Measurements from ENCODE around the gene PDE2A. TPM values are rescaled to one million over a fixed set of nuclear protein-coding genes. Genes with fewer than 3 reads are reported as not detected.

The PDE2A gene
- total and polyA plus RNA-seq, 8 donors: 3.5 to 548 (median 25.9) TPM

- H3K27ac ChIP-seq: no peak overlapping the region
- peaks cover 8 to 27% (median 18%) of the 10 kb centered on the region in 4 donors for H3K4me1 ChIP-seq
- 82 to 87% (median 84%) methylated on average over 6 to 7 of the region's 7 CpGs; no CpG with 5 or more reads in 1 of the 5 donors for WGBS, 5 donors
- no peaks in the 10 kb centered on the region for H3K27me3 ChIP-seq
- TF ChIP-seq POLR2AphosphoS5 (IDR thresholded peaks at IDR 0.05): no peak
- no peak for TF ChIP-seq CTCF (IDR thresholded peaks at IDR 0.05)
- TF ChIP-seq EP300 (IDR thresholded peaks at IDR 0.05): no peak
- TF ChIP-seq POLR2A (IDR thresholded peaks at IDR 0.05): no peak
- intact Hi-C loops (cut with DNase I; ENCODE audit: low total_unique reads): no loop called here
- peaks cover 85 to 100% (median 100%) of the 10 kb centered on the region in 4 donors for H3K36me3 ChIP-seq
- H3K9me3 ChIP-seq: no peaks in the 10 kb centered on the region
- H3K4me3 ChIP-seq: no peak overlapping the region
- DNase-seq: no peak
Observed at GRCh38 chr11:72702096-72702495, 27.9 kb upstream of the PDE2A start.

GRCh38 chr11:72701466-72701865, 27.2 kb upstream of the PDE2A start:
- intact Hi-C loops (cut with DNase I; ENCODE audit: low total_unique reads): no loop called here
- Histone ChIP-seq H3K4me3 (no peak overlapping the region), H3K4me1 (peaks cover 8 to 23% (median 18%) of the 10 kb centered on the region in 4 donors), H3K27me3 (no peaks in the 10 kb centered on the region), H3K27ac (no peak overlapping the region), H3K36me3 (peaks cover 87 to 100% (median 100%) of the 10 kb centered on the region in 4 donors), H3K9me3 (no peaks in the 10 kb centered on the region)
- DNase-seq: no peak
- TF ChIP-seq POLR2AphosphoS5 (IDR thresholded peaks at IDR 0.05) (no peak), EP300 (IDR thresholded peaks at IDR 0.05) (no peak), POLR2A (IDR thresholded peaks at IDR 0.05) (no peak), CTCF (IDR thresholded peaks at IDR 0.05) (no peak)
- 92 to 96% (median 95%) methylated on average over 6 to 10 of the region's 10 CpGs for WGBS, 5 donors

GRCh38 chr11:72700146-72700545, 25.9 kb upstream of the PDE2A start:
- H3K4me3 ChIP-seq: no peak overlapping the region
- H3K36me3 ChIP-seq: peaks cover 90 to 100% (median 100%) of the 10 kb centered on the region in 4 donors
- no peaks in the 10 kb centered on the region for H3K27me3 ChIP-seq
- intact Hi-C loops (cut with DNase I; ENCODE audit: low total_unique reads): no loop called here
- H3K27ac ChIP-seq: no peak overlapping the region
- DNase-seq: no peak
- WGBS, 5 donors: 73 to 92% (median 81%) methylated on average over 3 of the region's 3 CpGs
- TF ChIP-seq CTCF (IDR thresholded peaks at IDR 0.05) (no peak), POLR2A (IDR thresholded peaks at IDR 0.05) (no peak), POLR2AphosphoS5 (IDR thresholded peaks at IDR 0.05) (no peak), EP300 (IDR thresholded peaks at IDR 0.05) (no peak)
- peaks cover 8 to 23% (median 18%) of the 10 kb centered on the region in 4 donors for H3K4me1 ChIP-seq
- no peaks in the 10 kb centered on the region for H3K9me3 ChIP-seq

GRCh38 chr11:72697814-72698213, 23.6 kb upstream of the PDE2A start:
- DNase-seq: no peak
- Histone ChIP-seq H3K27me3 (no peaks in the 10 kb centered on the region), H3K36me3 (peaks cover 98 to 100% (median 100%) of the 10 kb centered on the region in 4 donors), H3K4me1 (peaks cover 0 to 9% (median 7%) of the 10 kb centered on the region in 4 donors), H3K27ac (no peak overlapping the region), H3K9me3 (no peaks in the 10 kb centered on the region), H3K4me3 (no peak overlapping the region)
- WGBS, 5 donors: 90 to 97% (median 94%) methylated on average over 3 to 16 of the region's 16 CpGs
- intact Hi-C loops (cut with DNase I; ENCODE audit: low total_unique reads): no loop called here
- TF ChIP-seq EP300 (IDR thresholded peaks at IDR 0.05) (no peak), POLR2AphosphoS5 (IDR thresholded peaks at IDR 0.05) (no peak), CTCF (IDR thresholded peaks at IDR 0.05) (no peak), POLR2A (IDR thresholded peaks at IDR 0.05) (no peak)
